Right hindlimb (tissue), 1 donor: ENCODE measurements around the gene ADO.

ENCODE experiments used
- DNase-seq: peaks from one replicate; pipeline ENCODE4 v3.0.0-alpha.2; 2018

ADO gene

DNA sequence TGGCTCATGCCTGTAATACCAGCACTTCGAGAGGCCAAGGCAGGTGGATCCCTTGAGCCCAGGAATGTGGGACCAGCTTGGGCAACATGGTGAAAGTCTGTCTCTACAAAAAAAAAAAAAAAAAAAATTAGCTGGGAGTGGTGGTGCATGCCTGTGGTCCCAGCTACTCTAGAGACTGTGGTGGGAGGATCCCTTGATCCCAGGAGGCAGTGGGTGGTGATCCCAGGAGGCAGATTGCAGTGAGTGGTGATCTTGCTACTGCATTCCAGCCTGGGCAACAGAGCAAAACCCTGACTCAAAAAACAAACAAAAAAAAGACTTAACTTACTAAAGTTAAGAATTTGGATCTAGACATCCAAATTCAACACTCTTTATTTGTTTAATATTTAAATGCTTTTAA lies 10.2 kb upstream of the ADO start:
- DNase-seq, result no peak

DNA sequence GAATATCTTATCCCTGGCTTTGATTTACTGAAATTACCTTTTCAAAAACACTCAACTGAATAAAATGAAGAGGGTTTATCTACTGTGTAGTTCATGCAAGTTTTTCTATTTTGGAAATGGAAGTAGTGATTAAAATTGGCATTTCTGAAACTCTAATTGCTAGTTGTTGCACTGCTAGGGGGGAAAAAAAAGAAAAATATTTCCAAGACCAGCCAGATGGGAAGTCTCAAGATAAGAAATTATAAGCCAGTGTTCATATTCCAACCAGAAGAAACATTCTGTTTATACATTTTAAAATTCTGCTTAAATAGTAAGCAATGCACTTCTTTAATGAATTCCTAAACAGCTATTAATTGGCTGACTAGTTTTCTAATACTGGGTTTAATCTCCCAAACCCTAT lies 9.4 kb upstream of the ADO start:
- no peak for DNase-seq

DNA sequence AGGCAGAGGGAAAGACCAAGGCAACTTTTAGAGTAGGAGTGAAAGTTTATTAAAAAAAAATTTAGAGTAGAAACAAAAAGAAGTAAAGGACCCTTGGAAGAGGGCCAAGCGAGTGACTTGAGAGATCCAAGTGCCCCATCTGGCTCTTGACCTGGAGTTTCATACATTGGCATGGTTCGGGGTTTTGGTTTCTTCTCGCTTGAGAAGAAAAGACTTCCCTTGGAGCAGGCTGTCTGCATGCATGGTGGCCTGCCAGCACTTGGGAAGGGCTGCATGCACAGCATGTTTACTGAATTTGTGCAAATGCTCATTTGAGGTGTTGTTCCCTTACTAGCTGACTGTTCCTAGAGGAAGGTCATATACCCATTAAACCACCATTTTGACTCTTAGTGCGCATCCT lies 8.8 kb upstream of the ADO start:
- DNase-seq, result no peak

DNA sequence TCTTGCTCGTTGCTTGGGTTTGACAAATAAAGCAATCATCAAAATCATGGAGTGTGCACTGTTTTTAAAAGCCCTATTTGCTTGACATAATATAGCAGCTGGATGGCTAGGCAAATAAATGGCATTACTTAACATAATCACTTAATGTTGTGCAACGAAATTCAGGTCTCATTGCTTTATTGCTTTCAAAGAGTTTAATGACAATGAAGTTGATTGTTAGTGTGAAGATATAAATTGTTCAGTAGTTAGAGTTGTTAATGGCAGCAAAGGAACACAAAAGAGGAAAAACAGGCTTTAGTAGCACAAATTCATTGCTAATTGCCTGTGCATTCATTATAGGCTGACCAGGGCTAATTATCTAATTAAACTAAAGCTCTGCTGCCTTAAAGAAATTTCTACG lies 7.6 kb upstream of the ADO start:
- DNase-seq, result no peak

DNA sequence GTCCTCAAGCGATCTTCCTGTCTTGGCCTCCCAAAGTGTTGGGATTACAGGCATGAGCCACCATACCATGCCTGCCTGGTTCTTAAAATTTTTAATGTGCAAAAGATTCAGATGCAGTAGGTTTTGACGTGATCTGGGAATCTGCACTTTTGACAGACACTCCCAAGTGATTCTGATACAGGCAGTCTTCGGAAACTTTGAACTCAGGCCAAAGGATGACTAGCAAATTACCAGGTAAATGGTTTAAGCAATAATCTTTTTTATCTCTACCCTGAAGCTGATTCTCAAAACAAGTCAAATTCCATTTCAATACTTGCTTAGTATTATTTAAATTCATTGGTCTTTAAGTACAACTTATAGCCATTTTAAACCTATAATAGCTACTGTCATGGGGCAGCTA lies 2.6 kb upstream of the ADO start:
- no peak for DNase-seq

DNA sequence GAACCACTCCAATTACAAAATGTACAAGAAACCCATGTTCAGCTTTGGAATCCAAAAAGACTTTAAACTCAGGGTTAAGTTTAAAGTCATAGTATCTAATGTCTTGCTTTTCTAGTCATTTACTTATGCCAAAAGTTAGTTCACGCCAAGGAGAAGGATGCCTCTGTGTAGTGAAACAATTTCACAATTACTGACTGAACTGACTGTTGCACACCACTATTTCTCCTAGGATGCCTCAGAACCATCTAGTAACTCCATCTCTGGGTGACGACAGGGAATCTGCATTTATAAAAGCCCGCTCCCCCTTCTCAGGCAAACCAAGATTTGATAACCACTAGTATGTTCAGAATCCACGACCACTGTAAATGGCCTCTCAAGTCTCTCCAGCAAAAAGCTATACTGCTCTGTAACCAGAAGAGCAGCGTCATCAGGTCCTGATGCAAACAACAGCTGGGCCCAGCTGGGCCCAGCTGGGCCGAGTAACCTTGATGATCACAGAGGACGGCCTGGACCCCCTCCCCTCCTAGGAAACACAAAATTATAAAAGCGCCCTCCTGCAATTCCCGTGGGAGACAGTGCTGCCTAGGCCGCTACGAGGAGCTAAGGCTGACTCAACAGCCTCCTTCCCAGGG lies 680 bp upstream of the ADO start:
- DNase-seq, result no peak

DNA sequence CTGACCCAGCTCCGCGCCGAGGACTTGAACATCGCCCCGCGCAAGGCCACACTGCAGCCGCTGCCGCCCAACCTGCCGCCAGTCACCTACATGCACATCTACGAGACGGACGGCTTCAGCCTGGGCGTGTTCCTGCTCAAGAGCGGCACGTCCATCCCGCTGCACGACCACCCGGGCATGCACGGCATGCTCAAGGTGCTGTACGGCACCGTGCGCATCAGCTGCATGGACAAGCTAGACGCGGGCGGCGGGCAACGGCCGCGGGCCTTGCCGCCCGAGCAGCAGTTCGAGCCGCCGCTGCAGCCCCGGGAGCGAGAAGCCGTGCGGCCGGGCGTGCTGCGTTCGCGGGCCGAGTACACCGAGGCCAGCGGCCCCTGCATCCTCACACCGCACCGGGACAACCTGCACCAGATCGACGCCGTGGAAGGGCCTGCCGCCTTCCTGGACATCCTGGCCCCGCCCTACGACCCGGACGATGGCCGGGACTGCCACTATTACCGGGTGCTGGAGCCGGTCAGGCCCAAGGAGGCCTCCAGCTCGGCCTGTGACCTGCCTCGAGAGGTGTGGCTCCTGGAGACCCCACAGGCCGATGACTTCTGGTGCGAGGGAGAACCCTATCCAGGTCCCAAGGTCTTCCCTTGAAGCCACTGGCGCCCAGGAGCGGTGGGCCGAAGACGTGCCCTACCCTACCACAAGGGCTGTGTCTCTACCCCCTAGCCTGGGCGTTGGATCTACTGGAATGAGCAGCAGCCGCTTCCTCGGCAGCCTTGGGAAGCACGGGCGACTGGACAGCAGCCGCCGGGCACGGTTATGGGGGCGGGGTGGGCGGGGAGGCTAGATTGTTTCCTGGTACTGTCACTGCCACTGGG lies 945 bp downstream of the ADO start:
- peak; percentile 52 for DNase-seq

DNA sequence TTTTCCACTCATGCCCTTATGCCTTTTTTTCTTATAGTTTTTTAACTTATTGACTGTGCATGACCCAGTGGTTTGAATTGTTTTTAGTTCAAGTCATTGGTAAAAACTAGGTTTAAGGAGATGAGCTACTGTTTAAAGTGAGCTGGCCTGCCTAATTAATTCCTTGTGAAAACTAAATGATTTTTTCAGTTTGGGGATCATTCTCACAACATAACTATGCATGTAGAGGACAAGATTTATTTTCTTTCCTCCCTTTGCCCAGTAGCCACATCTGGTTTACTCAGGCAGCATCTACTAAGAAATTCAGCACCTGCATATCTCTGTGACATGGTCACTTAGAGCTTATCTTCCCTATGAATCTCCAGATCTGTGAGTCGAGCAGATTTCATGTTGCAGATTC lies 1.7 kb downstream of the ADO start:
- no peak for DNase-seq

DNA sequence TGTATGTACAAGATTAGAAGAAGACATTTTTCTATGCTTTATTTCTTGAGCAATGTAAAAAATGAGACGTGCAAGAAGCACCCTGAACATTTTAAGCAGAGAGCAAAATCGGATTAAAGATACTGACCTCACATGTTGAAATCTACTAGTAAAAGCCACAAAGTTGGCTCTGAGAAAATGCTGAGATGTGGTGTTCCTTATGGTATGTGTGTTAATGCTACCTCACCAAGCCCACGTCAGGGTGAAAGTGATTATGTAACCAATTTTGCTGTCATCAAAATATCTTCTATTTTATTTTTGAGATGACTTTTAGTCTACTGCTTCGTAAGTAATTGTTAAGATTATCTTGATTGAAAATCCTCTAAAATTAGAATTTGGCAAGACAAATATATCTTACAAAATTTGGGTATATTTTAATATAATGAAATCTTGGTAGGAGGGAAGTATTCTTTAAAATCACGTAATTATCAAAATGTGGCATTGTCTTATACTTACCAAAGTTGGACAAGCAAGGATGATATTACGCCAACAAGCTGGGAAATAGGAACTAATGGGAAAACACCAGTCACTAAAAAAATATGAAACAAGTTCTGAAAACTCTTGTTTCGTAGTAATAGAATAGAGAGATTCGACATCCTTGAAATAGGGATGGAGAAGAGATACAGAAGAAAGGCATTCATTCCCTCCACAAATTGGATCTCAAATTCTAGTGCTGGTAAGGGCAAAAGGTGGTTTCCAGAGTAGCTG lies 5.8 kb downstream of the ADO start:
- DNase-seq, result no peak

DNA sequence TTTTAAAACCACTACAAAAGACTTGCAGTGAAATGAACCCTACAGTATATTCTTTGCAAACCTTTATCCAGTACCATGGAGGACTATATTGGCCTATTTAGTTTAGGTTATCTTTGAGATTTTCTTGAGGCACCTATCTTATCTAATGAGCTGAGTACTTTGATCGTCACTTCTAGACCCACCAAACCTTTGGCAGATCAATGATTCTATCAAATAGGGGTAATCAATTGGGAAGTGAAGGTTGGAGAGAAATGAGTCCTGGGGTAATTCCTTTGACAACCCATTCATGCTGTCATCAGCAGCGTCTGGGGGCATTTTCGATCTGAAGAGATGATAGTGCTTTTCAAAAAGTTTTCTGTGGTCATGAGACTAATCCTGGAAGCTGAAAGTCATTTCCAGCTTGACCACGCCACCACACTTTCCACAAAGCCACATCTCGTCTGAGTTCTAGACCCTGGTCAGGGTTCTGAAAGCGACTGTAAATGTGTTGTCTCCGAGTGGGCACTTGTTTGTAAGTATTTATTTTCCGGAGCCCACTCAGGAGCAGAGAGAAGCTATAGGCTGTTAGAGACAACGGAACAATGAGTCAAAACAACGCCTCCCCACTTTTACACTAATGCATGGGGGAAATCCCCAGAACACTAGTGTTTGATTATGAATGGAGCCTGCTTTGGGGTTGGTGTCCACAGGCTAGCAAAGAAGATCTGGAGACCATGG lies 6.8 kb downstream of the ADO start:
- no peak for DNase-seq

DNA sequence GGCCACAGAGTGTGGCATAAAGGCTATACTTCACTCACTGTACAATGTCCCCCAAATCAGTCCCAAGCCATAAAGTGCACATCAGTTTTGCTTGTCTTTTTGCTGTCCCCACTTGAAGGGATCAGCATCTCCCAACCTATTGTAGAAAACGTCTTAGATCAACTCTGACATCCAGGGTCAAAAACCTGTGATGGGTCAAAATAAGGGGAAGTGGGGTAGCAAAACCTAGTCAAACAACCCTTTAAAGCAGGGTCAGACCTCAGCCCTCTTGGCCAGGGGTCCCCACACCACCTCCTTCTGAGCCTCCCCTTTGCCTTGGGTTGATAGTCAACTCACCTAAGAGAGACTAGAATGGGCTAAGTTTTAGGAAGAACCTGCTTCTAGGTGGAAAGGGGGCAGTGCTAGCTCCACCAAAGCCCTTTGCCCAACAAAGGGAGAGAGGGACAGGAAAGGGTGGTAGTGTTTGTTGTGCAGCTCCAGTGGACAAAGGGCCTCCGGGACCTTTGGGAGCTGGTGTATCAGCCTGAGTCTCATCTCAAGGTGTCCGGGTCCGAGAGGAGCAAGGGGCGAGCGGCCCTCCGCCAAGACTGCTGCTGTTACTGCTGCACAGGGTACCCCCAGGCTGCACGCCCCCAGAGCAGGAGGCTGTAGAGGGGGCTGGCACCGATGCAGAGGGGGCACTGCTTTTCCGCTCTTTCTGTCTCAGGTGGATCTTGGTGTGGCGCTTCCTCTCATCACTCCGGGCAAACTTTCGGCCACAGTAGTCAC lies 8.3 kb downstream of the ADO start:
- no peak for DNase-seq

DNA sequence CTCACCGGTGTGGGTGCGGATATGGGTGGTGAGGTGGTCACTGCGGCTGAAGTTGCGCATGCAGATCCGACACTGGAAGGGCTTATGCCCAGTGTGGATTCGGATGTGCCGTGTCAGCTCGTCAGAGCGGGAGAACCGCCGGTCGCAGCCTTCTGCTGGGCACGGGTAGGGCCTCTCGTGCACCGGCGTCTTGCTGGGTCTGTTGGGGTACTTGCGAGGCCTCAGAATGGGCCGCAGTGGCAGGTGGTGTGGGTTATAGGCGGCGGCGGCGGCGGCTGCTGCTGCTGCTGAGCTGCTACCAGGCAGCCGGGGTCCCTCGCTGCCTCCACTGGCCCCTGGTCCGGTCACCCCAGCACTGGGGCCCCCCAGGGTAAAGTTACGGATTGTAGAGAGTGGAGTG lies 8.9 kb downstream of the ADO start:
- no peak for DNase-seq

DNA sequence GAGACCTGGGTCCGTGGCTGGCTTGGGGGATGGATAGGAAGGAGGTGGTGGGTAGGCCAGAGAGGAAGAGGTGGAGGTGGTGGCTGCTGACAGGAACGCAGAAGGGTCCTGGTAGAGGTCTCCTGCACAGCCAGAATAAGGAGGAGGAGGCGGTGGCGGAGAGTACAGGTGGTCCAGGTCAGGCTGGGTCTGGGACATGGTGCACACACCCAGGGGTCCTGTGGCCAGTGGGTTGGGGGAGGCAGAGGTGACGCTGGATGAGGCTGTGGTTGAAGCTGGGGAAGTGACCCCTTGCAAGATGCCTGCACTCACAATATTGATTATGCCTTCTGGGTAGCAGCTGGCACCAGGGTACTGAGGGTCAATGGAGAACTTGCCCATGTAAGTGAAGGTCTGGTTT lies 9.5 kb downstream of the ADO start:
- no peak for DNase-seq

DNA sequence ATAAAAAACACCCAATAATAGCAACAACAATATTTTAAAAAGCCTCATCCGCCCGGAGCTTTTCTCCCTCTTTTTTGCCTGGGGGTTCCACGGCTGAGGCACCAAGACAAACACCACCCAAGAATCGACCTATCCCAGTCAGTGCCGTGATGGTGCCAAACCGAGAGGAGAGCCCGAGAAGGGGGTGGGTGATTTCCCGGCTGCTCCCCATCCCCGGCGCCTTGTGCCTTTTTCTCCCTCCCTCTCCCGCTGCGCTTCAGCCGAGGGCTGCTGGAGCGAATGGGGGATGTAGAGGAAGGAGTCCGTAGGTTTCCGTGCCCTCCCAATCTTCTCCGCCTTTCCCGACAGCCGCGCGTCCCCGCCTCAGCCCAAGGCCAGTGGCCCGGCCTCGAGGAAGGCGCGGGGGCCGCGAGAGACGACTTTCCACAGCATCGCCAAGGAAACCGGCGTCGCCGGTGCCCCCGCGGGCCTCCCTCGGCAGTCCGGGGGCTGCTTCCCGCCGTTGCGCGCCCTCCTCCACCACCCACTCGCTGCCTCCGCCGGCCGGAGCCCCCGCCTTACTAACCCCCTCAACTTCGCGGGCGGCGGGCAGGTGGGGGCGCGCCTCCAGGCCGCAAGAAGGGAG lies 10.3 kb downstream of the ADO start:
- DNase-seq, result peak; percentile 38

DNA sequence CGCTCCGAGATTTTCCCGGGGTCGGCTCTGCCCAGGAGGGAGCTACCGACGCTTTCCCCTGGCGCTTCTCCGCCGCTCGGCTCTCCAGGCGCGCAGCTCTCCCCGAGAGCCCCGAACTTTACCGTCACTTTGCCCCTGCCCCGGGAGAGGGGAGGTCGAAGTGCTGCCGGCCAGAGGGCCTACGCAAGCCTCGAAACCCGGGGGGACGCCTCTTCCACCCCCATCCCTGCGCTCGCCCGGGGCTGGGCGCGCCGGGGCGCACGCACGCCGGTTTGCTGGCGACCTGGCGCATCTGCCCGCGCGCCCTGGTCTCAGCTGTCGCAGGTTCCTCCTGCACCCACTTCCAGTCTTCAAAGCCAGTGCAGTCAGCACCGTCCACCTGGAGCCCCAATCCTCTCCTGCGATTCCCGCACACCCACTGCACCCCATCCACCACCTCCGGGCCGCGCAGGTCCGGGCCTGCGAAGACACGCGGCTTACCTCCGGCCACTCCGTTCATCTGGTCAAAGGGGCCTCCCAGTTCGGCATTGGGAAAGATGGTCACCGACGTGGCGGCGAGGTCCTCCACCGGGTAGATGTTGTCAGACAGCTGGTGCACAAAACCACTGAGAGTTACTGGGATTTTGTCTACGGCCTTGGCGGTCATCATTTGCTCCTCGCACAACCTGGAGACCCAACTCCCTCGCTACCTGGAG lies 11.0 kb downstream of the ADO start:
- DNase-seq, result peak; percentile 32

DNA sequence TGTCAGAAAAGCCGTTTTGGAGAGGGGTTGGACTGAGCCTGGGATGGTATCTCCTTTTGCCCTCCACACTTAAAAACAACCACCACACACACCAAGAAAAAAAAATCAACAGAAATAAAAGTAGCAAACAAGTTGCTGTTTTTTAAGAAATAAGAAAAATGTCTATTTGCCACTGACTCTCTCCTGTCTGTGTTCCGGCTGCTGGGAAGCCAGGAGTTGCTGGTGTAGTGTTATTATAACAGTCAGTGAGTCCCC lies 11.5 kb downstream of the ADO start:
- DNase-seq, result no peak

DNA sequence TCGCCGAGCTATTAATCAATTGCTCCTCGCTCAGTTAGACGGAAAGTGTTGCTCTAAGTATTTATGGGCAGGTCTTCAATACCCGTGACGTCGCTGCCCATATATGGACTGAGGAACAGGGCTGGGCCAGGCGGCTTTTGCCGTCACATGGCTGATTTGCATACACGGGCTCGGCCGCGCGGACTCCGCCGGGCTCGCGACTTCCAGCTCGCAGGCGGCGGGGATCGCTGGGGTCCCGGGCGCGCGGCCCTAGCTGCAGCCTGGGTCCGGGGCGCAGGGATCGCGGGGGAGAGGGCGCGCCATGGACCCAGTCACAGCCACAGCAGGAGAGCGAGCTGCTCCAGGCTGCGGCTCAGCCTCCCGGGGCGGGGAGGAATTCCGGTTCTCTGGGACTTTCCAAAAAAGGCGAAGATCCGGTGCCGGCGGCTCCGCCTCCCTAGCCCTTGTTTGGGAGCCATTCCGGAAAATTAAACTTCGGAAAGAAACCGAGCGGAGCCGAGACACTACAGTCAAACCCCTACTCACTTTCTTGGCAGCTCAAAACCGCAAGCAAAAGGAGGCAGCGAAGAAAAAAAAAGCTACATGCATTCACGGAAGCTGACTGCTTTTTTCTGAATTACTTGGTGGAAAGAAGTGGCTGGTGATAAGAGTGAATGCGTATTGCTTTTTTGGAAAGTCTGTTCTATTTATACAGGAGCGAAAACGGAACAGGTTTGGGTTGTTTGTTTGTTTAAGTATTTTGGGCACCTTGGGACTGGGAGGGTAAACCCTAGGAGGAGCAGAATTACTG lies 12.0 kb downstream of the ADO start, which contains the start of gene EGR2:
Gene EGR2, minus strand, starts transcription at position 36 of the 790 bp plus-strand sequence. CDS start 337 bp downstream, outside the sequence.
- DNase-seq, result peak; percentile 96

DNA sequence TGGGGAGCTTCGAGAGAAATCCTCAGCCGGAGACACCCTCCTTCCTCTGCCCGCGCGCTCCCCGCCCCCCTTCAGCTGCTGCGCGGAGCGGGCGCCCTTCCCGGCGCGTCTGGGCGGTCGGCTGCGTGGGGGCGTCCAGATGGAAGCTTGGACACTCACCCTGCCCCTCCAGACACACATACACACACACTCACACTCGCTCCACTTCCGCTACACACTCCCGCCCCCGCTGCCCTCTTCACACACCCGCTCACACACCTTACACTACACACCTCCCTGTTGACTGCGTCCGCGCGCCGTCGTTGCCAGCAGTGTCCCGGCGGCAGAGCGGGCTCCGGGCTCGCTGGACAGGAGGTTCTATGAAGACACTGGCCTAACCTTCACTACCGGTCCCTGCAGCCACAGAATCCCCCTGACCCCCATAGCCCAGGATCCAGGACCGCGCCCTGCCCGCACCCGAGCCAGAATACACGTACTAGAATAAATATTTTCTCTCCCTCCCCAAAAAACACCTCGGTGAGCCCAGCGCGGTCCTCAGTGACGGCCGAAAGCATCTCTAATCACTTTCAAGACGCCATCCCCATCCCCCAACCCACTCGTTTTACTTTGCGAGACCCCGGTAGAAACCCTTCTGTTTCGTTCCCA lies 12.7 kb downstream of the ADO start:
- peak; percentile 74 for DNase-seq

DNA sequence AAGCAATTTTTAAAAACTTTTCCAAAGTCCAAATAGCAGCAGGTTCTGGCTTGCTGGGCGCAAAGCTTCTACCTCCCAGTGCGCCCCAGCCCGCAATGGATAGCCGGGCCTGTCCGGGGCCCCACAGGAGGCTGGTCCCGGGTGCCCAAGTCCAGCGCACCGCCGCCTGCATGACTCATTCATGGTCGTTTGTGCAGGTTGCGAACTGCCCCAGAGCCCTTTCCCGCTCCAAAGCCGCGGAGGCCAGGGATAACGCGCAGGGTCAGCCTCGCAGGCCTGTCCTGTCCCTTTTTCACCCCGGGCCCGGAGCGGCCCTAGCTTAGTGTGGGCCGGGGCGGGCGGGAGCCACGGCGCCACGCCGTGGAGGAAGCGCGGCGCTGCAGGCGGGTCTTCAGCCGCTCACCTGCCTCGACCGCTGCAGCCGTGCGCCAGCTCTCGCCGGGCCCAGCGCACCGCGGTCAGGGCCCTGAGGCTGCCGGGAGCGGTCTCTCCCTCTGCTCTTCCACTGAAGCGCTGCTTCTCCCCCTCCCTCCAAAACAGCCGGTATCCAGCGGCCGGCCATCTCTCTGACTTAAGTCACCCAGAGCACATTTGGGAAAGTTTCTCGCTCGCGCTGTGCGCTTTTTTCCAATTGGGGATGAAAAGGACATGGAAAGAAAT lies 13.4 kb downstream of the ADO start:
- DNase-seq, result peak; percentile 85
